Heart left ventricle (tissue), 13 donors: ENCODE data around the gene ITGB5.

Experiments
- CTCF ChIP-seq, 12 donors: fragments of 200-600 bp; sonication (generic) in 4 of 12; IDR thresholded peaks; one replicate each; pipeline versions ENCODE4 v1.5.0 to v1.8.0; 2018 to 2022; ENCODE audit warnings: antibody characterized with exemption in 12 of 12, mild to moderate bottlenecking in 5 of 12
- POLR2A ChIP-seq, 2 donors: fragments of 450-650 bp; IDR thresholded peaks; one replicate each; pipeline ENCODE4 v1.6.1; 2017; ENCODE audit warnings: antibody characterized with exemption in 2 of 2, mild to moderate bottlenecking in 2 of 2, moderate library complexity in 2 of 2
- donor health status: ischemic (EF 13 %, LVEDD 7.1; RV severe dilation, severe dysfunction).
- donor health status: DM: no; HTN: yes; CAD: no.
- donor health status: DM: no; HTN: no; CAD: no.
- donor health status: ischemic (EF 25% LVEDD 6.9; RV normal size, moderate dysfunction).
- donor health status: ischemic (EF 25% LVEDD 5.7; RV mildly dilated, moderate dysfunction).
- donor health status: ischemic (EF 35%, LVEDD 5.7; RV mildly dilated, moderate dysfunction).
- donor health status: nonischemic (EF 11% LVEDD 7.7; RV severe dilation, severe dysfunction).
- donor health status: DM: yes; HTN: yes; CAD: no.
- donor health status: PGD.
- donor health status: ischemic (EF 29% LVEDD 5.4; RV normal size, mild dysfunction).
- donor health status: nonischemic (EF 23%, LVEDD 6.1; RV moderate dilation, normal function).

DNA sequence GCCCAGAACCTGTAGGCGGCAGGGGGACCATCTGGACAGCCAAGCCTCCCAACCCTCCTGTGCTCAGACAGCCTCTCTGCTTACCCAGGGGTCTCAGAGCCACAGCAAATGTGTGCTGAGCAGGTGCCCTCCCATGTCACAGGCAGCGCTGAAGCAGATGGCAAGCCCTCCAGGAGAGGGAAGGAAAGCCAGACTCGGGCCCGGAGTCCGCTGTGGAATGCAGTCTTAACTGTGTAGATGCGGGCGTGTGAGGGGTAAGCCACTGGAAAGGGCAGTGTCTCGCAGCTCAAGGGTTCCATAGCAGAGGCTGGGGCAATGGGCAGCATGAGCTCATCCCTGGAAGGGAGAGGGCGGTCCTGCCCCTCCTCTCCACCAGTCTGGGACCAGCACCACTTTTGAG lies 111.3 kb downstream of the ITGB5 start:
- TF ChIP-seq POLR2A (IDR thresholded peaks at IDR 0.05) (no peak), CTCF (IDR thresholded peaks at IDR 0.05) (no peak)
